ES-I3 (cell line): Measurements from ENCODE around the gene SMAD6.
"Not testable (repeated sequence)": the region's sequence is repeated elsewhere in the genome, so short reads cannot be mapped to it uniquely, and the experiment has no call there.

Source experiments
- H3K36me3 ChIP-seq: 2 replicates; pipeline ENCODE4 v1.6.1; 2013; ENCODE audit warnings: mild to moderate bottlenecking, low read length, control low read depth, moderate library complexity; ENCODE audit not compliant: insufficient read depth
- H3K4me1 ChIP-seq: 2 replicates; pipeline ENCODE4 v1.6.1; 2013; ENCODE audit warnings: mild to moderate bottlenecking, control low read depth, low read length; ENCODE audit not compliant: insufficient read depth
- H3K9ac ChIP-seq: 2 replicates; pipeline ENCODE4 v1.6.1; 2013; ENCODE audit warnings: low read depth, mild to moderate bottlenecking, low read length, moderate library complexity
- H3K9me3 ChIP-seq: 2 replicates; pipeline ENCODE4 v1.6.1; 2013; ENCODE audit warnings: mild to moderate bottlenecking, low read length, moderate library complexity; ENCODE audit not compliant: control insufficient read depth, insufficient read depth

The SMAD6 gene

DNA sequence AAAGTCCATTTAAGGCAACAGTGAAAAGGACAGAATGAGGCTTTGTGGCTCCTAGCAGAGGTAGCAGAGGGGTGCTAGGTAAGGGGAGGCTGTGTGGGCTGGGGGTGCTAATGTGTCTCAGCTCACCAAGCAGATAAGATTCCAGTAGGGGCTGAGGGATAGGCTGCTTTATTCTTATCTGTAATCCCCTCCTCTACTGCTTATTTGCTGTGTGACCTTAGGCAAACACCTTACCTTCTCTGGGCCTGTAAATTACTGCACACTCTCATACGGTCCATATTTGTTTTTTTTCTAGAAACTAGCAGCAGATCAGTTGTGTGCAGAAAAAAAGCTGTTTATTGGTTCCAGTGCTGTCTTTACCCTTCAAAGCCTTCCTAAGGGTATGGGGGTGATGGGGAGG is 52.8 kb downstream of the SMAD6 start:
- Histone ChIP-seq H3K4me1 (peaks cover 22% of the 10 kb centered on the region; the same call in 1 of the 2 replicates), H3K36me3 (no peaks in the 10 kb centered on the region), H3K9me3 (peaks cover 9% of the 10 kb centered on the region), H3K9ac (no peak overlapping the region)

DNA sequence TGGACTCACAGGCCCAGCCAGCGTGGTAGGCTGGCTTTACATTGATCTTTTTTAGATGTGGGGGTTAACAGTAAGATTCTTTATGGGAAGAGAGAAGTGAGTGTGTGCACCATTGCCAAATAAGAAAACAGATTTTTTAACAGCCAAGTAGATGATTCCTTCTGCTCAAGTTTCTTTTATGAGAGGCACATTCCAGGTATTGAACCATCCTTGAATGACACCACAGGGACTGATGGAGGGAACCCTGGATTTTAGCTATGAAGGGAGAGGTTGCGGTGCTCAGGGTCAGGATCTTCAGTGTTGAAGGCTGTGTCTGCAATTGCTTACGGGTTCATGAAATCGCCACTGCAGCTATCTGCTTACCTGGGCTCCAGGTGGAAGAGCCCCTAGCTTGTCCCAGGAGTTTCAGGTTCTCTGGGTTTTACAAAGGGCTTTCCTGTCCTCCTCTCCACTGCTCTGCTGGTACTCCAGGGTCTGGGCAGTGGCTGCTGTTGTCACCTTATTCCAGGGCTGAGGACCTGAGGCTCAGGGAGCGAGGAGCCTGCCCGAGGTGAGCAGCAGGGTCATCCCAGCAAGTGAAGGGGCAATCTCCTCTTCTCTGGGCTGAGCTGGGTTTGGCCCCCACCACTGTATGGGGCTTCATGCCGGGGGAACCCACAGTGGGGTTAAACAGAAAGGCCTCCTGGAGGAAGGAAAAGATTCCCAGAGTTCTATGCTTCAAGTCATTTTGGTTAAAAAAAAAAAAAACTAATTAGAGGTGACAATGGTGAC is 53.4 kb downstream of the SMAD6 start:
- H3K9me3 ChIP-seq = peaks cover 9% of the 10 kb centered on the region
- no peak overlapping the region for H3K9ac ChIP-seq
- peaks cover 17% of the 10 kb centered on the region; the same call in 1 of the 2 replicates for H3K4me1 ChIP-seq
- H3K36me3 ChIP-seq = no peaks in the 10 kb centered on the region

DNA sequence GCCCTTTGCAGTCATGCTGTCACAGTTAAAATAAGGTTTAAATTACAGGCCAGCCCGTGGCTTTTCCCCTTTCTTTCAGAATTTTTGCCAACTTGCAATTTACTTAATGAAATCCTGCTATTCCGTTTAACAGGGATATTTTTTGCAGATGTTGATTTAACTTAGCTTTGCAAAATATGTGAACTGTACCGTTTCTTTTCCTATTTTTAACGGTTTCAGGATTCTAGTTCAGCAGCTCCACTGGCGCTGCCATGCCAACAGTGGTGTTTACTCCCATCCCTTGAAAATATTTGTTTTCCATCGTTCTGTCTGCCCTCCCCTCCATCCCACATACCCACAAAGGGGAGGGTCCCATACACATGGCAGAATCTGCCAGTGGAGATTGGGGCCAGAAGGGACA is 54.3 kb downstream of the SMAD6 start:
- Histone ChIP-seq H3K4me1 (peaks cover 17% of the 10 kb centered on the region; the same call in 1 of the 2 replicates), H3K36me3 (no peaks in the 10 kb centered on the region), H3K9me3 (peaks cover 9% of the 10 kb centered on the region), H3K9ac (no peak overlapping the region)

DNA sequence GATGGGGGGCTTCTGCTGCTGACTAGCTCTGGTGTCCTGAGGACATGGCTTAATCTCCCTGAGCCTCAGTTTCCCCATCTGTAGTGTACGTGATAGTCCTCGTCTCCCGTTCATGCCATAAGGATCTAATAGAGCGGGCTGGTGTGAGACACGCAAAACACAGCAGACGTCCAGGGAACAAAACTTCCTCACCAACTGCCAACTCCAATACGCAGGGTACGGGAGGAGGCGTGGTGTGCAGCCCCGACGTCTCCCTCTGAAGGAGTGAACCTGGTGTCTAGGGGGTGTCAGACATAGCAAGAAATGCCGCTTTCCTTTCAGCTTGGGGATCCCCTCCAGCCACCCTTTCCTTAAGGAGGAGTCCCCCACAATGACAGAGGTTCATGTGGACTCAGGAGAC is 55.0 kb downstream of the SMAD6 start:
- Histone ChIP-seq H3K36me3 (no peaks in the 10 kb centered on the region), H3K9me3 (peaks cover 9% of the 10 kb centered on the region), H3K4me1 (peaks cover 17% of the 10 kb centered on the region; the same call in 1 of the 2 replicates), H3K9ac (no peak overlapping the region)

DNA sequence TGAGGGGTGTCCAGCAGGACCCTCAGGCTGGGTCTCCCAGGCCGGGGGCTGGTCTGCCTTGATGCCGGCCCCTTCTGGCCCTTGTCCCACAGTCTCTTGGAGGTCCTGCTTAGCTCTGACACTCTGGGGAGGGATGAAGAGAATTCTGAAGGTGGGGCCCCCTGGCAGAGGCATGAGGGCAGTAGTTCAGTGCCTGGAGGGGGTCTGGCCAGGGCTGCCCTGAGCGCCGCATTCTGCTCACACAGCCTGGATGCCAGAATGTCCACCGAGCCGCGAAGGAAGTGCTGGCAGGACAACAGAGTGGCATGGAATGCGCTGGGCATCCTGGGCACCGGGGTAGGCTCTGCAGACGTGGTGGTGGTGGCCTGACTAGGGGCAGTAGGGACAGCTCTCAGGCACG is 55.5 kb downstream of the SMAD6 start:
- peaks cover 9% of the 10 kb centered on the region for H3K9me3 ChIP-seq
- no peaks in the 10 kb centered on the region for H3K36me3 ChIP-seq
- H3K4me1 ChIP-seq = peaks cover 18% of the 10 kb centered on the region; the same call in 1 of the 2 replicates
- no peak overlapping the region for H3K9ac ChIP-seq

DNA sequence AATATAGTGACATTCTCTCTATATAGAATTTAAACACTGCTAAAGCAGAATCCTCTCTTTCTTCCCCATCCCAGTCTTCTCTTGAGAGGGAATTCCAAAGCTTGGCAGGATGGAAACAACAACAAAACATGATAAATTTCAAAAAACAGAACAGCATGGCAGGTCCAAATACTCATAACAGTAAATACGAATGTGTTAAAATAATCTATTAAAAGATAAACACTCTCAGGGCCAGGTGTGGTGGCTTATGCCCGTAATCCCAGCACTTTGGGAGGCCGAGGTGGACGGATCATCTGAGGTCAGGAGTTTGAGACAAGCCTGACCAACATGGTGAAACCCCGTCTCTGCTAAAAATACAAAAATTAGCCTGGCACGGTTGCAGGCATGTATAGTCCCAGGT is 56.2 kb downstream of the SMAD6 start:
- not testable (repeated sequence) for H3K36me3 ChIP-seq, H3K9ac ChIP-seq, H3K9me3 ChIP-seq
- H3K4me1 ChIP-seq = peaks cover 18% of the 10 kb centered on the region; the same call in 1 of the 2 replicates

DNA sequence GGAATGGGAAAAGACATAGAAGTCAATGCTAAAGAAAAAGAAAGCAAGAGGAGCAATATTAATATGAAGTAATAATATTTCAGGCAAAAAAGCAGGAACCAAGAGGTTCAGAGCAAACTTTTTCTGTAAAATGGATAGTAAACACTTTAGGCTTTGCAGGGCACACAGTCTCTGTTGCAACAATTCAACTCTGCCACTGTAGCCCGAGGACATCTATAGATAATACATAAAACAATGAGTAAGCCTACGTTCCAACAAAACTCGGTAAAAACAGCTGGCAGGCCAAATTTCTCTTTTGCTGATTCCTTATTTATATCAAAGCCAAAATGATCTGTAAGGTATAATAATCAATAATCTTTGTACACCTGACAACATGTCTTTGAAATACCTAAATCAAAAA is 56.8 kb downstream of the SMAD6 start:
- no peaks in the 10 kb centered on the region for H3K36me3 ChIP-seq
- peaks cover 18% of the 10 kb centered on the region; the same call in 1 of the 2 replicates for H3K4me1 ChIP-seq
- peaks cover 9% of the 10 kb centered on the region for H3K9me3 ChIP-seq
- H3K9ac ChIP-seq = no peak overlapping the region

DNA sequence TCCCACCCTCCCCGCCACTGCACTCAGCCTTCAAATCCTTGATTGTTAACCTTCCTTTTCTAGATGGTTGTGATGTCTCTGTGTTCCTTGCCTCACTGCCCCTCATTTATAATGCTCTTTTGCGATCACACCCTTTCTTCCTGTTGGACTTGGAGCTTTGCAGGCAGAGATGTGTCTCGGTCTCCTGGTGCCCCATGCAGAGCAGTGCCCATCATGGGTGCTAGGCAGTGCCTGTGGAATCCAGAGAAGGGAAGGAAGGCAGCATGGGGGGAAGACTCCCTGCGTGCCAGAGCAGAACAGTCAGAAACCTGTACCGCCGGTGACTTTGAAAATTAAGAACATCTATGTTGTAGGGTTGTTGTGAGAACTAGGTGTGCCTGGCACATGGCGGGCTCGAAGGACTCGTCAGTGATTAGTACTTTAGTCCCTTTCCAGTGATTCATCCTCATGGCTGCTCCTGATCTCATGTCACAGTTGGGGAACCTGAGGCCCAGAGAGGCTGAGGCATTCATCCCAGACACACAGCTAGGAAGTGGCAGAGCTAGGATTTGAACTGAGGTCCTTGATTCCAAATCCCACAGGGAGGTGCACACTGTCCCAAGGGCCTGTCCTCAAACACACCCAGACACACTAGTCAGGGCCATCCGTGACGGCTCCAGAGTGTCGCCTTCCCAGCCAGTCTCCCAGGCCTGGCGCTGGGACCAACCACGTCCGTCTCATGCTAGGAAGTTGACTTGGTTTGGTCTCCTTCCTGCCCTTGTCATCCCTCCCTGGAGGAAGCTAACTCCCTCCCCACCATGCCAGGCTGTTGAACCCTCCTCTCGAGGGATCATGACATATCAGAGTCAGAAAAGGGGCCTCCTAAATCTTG is 58.3 kb downstream of the SMAD6 start:
- H3K36me3 ChIP-seq = no peaks in the 10 kb centered on the region
- H3K9ac ChIP-seq = no peak overlapping the region
- H3K4me1 ChIP-seq = peaks cover 18% of the 10 kb centered on the region; the same call in 1 of the 2 replicates
- H3K9me3 ChIP-seq = peaks cover 1% of the 10 kb centered on the region; the same call in 1 of the 2 replicates

DNA sequence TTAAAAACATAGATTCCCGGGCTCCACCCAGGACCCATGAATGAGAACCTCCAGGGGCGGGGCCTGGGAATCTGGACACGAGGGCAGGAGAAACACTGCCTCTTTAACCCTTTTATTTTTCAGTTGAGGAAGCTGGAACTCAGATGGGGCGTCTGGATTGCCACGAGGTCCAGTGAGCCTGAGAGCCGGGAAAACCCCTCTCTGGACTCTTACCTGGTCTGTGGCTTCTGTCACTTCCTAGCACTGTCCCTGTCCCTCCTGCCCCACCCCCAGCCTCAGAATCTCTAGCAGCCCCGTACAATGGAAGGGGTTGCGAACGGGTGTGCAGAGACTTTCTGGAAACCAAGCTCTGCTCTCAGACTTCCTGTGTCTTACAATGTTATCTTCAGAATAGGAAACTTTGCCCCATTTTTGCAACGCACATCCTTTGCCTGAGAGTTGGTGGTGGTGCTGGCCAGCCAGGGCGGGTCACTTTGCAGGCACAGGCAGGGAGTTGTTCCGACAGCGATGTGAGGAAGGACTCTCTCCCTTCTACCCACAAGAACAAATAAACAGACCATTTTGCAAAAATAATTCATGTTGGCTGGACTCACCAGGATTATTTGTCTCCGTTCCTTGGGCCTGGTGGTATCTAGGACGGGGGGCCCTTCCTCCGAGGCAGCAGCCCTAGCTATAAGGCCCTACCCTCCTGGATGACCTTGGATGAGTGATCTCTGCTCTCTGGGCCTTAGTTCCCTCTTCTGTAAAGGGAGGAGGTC is 59.1 kb downstream of the SMAD6 start:
- Histone ChIP-seq H3K9ac (no peak overlapping the region), H3K36me3 (no peaks in the 10 kb centered on the region), H3K9me3 (no peaks in the 10 kb centered on the region), H3K4me1 (peaks cover 25% of the 10 kb centered on the region)

DNA sequence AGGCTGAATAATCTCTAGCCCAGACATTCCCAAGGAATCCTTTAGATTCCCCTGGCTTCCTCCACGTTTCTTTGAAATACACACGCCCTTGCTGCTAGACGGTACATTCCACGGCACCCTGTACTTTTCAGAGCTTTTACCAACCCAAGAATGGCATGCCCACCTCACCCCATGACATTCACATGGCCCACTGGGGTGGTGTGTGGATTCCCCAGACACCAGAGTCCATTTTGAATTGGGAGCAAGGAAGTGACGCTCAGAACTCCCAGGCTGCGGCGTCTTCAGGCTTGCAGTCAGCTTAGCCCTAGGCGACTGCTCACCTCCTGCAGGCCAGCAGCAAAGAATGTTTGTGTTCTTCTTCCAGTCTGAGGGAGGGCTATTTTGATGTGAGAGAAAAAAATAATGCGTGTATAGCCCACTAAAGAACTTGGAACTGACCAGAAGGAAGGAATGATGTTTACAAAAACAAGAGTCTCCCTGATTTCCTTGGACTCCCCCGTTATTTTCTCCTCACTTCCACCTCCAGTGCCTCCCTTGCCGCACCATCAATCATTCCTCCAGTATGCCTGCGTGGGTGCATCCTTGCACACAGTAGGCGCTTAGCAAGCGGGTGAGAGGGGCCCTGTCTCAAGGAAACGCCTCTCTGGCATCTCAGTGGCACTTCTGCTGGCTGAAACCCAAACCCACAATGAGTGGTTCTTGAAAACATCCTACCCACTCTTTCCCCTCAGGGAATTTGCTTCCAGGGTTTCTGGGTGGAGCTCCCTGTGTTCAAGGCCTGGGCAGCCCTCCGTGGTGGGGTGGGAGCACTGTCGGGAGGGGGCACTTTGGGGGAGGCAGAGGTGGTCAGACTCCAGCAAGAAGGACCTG is 59.9 kb downstream of the SMAD6 start:
- peaks cover 30% of the 10 kb centered on the region for H3K4me1 ChIP-seq
- no peak overlapping the region for H3K9ac ChIP-seq
- no peaks in the 10 kb centered on the region for H3K36me3 ChIP-seq
- H3K9me3 ChIP-seq = no peaks in the 10 kb centered on the region

DNA sequence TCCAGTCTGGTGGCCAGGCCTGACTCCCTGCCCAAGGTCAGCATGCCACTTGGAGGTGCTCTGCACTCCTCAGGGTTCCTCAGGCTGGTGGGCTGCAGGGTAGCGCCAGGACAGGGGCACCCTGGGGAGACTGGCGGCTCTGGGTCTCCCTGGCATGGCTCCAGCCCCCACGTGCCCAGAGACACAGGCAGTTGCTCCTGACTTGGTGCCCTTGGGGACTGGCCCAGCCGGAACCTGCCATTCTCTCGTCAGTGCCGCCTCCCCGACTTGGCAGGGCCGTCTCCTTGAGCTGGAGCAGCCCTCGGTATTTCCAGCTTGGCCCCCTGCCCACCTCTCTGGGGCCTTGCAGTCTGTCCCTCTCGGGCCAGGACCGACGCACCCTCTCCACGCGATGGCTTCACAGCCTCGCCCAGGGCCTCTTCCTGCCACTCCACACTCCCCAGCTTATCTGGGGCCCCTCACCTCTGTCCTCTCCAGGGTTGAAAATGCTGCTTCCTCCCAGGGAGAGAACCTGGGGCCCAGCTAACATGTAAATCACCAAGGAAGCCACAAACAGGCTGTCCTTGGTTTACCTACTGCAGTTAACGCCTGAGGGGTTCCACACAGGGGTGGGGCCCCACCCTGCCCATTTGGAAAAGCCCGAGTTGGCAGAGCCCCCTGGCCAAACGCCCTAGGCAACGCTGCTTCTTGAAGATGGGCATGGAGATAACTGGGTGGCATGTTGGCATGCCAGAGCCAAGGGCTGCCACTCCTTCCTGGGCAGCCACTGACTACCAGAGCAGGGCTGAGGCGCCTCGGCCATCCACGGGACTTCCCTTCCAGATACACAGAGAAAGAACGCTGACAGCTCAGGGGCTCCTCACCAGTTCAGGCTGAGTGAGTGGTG is 61.4 kb downstream of the SMAD6 start:
- peaks cover 30% of the 10 kb centered on the region for H3K4me1 ChIP-seq
- no peaks in the 10 kb centered on the region for H3K36me3 ChIP-seq
- H3K9ac ChIP-seq = no peak overlapping the region
- H3K9me3 ChIP-seq = no peaks in the 10 kb centered on the region

DNA sequence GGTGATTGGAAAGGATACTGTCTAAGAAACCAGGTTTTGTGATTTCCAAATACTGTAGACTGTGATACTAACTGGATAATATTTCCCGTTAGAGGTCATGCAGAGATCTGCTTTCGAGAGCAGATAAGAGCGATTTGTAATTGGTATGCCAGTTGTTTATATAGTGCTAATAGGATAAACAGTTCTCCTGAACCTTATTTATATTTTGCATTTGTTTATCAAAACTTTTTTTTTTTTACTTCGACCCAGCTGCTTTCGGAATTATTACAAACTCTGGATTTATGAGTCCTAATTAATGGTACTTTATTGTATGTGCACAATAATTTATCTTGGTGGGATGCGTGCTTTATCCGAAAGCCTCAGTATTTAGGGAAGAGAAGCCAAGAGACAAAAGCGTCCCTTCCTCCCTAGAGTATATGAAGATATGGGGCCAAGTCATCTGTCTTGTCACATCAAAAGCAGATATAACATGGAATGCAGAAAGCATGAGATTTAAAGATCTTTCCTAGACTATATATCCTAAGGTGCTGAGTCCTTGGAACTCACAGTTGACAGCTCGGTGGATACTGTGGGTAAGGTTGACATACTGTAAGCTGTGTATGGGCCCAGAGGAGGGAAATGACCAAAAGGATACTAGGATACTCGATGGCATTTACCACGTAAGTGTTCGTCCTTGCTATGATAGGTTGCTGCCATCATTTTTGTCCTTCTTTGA is 62.2 kb downstream of the SMAD6 start:
- Histone ChIP-seq H3K9me3 (no peaks in the 10 kb centered on the region), H3K9ac (no peak overlapping the region), H3K36me3 (no peaks in the 10 kb centered on the region), H3K4me1 (peaks cover 30% of the 10 kb centered on the region)
